ENCODE measurements around the gene IFNA14.

IFNA14 gene

GRCh38 chr9:21252721-21253547 lies 13.1 kb upstream of the IFNA14 start:
- Histone ChIP-seq H3K36me3 (ENCODE audit: insufficient read depth, low read length) (no peaks in the 10 kb centered on the region), H3K9me2 (ENCODE audit: low read depth, low read length) (no peaks in the 10 kb centered on the region), H2AFZ (ENCODE audit: low read length) (no peak overlapping the region), H3K4me2 (ENCODE audit: low read length) (no peak overlapping the region), H3K4me3 (ENCODE audit: low read depth, low read length, poor library complexity, severe bottlenecking) (no peak overlapping the region), H3K9me3 (ENCODE audit: low read length) (no peaks in the 10 kb centered on the region), H4K20me1 (ENCODE audit: insufficient read depth, low read length) (no peaks in the 10 kb centered on the region), H3K27ac (ENCODE audit: low read depth, low read length, poor library complexity, severe bottlenecking) (no peak overlapping the region), H3K27me3 (ENCODE audit: insufficient read depth, low read length) (no peaks in the 10 kb centered on the region), H3F3A (ENCODE audit: insufficient read depth, low read length) (no peaks in the 10 kb centered on the region), H3K9ac (ENCODE audit: low read length) (no peak overlapping the region), H3K79me2 (ENCODE audit: insufficient read depth, low read length) (no peaks in the 10 kb centered on the region), H3K4me1 (ENCODE audit: insufficient read depth, low read length, severe bottlenecking) (no peaks in the 10 kb centered on the region)
- TF ChIP-seq EZH2 (IDR thresholded peaks at IDR 0.05; ENCODE audit: borderline replicate concordance, low read length) (no peak), CTCF (IDR thresholded peaks at IDR 0.05; ENCODE audit: low read length) (peak; percentile 59)

GRCh38 chr9:21251638-21252037 lies 11.8 kb upstream of the IFNA14 start:
- no peaks in the 10 kb centered on the region for H3F3A ChIP-seq (ENCODE audit: insufficient read depth, low read length)
- no peaks in the 10 kb centered on the region for H3K9me2 ChIP-seq (ENCODE audit: low read depth, low read length)
- no peak overlapping the region for H3K9ac ChIP-seq (ENCODE audit: low read length)
- no peak for TF ChIP-seq EZH2 (IDR thresholded peaks at IDR 0.05; ENCODE audit: borderline replicate concordance, low read length)
- TF ChIP-seq CTCF (IDR thresholded peaks at IDR 0.05; ENCODE audit: low read length) = no peak
- H3K27ac ChIP-seq (ENCODE audit: low read depth, low read length, poor library complexity, severe bottlenecking) = no peak overlapping the region
- no peak overlapping the region for H3K4me2 ChIP-seq (ENCODE audit: low read length)
- H4K20me1 ChIP-seq (ENCODE audit: insufficient read depth, low read length) = no peaks in the 10 kb centered on the region
- H3K4me3 ChIP-seq (ENCODE audit: low read depth, low read length, poor library complexity, severe bottlenecking) = no peak overlapping the region
- H3K27me3 ChIP-seq (ENCODE audit: insufficient read depth, low read length) = no peaks in the 10 kb centered on the region
- no peaks in the 10 kb centered on the region for H3K36me3 ChIP-seq (ENCODE audit: insufficient read depth, low read length)
- no peak overlapping the region for H2AFZ ChIP-seq (ENCODE audit: low read length)
- H3K4me1 ChIP-seq (ENCODE audit: insufficient read depth, low read length, severe bottlenecking) = no peaks in the 10 kb centered on the region
- no peaks in the 10 kb centered on the region for H3K79me2 ChIP-seq (ENCODE audit: insufficient read depth, low read length)
- H3K9me3 ChIP-seq (ENCODE audit: low read length) = no peaks in the 10 kb centered on the region

GRCh38 chr9:21251190-21251589 lies 11.4 kb upstream of the IFNA14 start:
- Histone ChIP-seq H3F3A (ENCODE audit: insufficient read depth, low read length) (no peaks in the 10 kb centered on the region), H3K4me1 (ENCODE audit: insufficient read depth, low read length, severe bottlenecking) (no peaks in the 10 kb centered on the region), H4K20me1 (ENCODE audit: insufficient read depth, low read length) (no peaks in the 10 kb centered on the region), H3K4me3 (ENCODE audit: low read depth, low read length, poor library complexity, severe bottlenecking) (no peak overlapping the region), H2AFZ (ENCODE audit: low read length) (no peak overlapping the region), H3K9ac (ENCODE audit: low read length) (no peak overlapping the region), H3K79me2 (ENCODE audit: insufficient read depth, low read length) (no peaks in the 10 kb centered on the region), H3K27me3 (ENCODE audit: insufficient read depth, low read length) (no peaks in the 10 kb centered on the region), H3K27ac (ENCODE audit: low read depth, low read length, poor library complexity, severe bottlenecking) (no peak overlapping the region), H3K9me2 (ENCODE audit: low read depth, low read length) (no peaks in the 10 kb centered on the region), H3K36me3 (ENCODE audit: insufficient read depth, low read length) (no peaks in the 10 kb centered on the region), H3K4me2 (ENCODE audit: low read length) (no peak overlapping the region), H3K9me3 (ENCODE audit: low read length) (no peaks in the 10 kb centered on the region)
- TF ChIP-seq EZH2 (IDR thresholded peaks at IDR 0.05; ENCODE audit: borderline replicate concordance, low read length) (no peak), CTCF (IDR thresholded peaks at IDR 0.05; ENCODE audit: low read length) (no peak)

All from OCI-LY1 (cell line).